GOT3 (cell line): ENCODE results near the gene TLR9.
"Not testable (repeated sequence)": the region's sequence is repeated elsewhere in the genome, so short reads cannot be mapped to it uniquely, and the experiment has no call there.

ENCODE experiments used
- DNase-seq: peaks from one replicate; lab custom pipeline; 2025; ENCODE audit warnings: mixed read lengths; lab: John Stamatoyannopoulos, UW

Gene TLR9

DNA sequence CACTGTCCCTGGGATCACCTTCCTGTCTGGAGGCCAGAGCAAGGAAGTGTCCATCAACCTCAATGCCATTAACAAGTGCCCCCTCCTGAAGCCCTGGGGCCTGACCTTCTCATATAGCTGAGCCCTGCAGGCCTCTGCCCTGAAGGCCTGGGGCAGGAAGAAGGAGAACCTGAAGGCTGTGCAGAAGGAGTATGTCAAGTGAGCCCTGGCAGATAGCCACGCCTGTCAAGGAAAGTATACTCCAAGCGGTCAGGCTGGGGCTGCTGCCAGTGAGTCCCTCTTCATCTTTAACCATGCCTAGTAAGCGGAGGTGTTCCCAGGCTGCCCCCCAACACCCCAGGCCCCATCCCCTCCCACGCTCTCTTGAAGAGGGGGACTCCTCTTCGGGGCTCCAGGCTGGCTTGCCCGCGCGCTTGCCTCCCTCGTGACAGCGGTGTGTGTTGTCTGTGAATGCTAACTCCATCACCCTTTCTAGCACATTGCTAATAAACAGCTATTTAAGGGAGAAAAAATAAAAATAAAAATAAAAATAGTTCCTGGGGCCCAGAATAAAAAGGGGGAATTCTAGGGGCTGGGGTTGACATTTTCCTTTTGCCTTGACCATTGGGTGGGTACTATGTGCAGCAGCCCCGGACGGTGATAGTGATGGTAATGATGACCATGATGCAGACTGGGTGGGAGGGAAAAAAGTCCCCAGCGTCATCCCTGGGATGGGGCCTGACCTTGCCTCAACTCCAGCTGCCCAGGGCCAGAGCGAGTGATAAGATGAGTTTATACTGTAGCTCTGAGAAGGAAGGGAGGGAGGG, 30.8 kb downstream of the TLR9 start:
- DNase-seq = no peak

DNA sequence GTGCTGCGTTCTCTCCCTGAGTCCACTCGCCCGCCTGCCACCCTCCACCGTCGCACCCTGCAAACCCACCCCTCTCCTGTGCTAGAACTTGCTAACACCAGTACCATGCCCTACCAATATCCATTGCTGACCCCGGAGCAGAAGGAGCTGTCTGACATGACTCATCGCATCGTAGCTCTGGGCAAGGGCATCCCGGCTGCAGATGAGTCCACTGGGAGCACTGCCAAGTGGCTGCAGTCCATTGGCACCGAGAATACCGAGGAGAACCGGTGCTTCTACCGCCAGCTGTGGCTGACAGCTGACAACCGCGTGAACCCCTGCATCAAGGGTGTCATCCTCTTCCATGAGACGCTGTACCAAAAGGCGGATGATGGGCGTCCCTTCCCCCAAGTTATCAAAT, 32.4 kb downstream of the TLR9 start:
- DNase-seq = no peak

DNA sequence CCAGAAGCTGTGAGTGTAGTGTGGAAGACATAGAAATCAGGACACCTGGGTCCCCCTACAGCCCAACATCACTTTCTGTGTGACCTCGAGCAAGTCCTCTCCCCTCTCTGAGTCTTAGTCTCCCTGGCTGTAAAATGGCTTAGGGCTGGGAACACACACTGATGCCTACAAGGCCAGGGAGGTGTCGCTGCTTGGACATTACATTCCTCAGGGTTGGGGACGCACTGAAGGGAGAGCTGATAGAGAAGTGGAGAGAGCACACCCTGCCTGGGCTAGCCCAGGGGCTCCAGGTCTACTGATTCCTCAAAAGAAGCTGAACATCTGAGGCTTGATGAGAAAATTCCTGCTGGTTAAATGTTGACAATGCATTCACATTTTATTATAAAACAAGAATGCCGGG, 33.8 kb downstream of the TLR9 start:
- DNase-seq = no peak

DNA sequence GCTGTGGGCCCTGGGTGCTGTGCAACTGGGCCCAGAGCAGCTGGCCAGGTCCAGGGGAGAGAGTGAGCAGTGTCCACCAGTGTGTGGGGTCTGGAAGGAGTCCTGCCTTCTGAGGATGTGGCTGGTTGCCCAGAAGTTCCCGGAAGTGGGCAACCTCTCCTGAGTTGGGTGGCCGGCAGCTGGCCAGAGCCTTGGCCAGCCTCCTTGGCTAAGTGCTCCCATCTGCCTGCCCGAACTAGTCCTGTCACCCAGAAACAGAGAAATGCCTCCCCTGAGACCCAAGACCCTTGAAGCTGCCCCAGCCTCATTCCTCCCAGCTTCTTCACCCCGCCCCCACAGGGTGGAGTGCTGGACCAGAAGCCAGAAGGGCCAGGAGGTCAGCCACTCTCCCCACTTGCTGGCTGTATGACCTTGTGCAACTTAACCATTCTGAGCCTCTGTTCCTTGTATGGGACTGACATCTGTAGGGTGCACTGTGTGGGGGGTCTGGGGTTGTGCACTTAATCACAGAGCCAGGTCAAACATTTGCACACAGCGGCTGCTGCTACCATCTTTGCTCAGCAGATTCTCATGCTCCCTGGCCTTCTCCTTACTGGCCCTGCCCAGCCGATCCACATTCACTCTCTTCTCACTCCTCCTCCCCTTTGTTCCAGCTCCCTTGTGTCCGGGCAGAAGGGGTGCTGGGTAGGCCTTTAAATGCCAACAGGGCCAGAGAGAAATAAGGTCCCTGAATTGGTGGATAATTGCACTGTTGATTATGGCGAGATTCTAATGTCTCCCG, 35.0 kb downstream of the TLR9 start:
- no peak for DNase-seq

DNA sequence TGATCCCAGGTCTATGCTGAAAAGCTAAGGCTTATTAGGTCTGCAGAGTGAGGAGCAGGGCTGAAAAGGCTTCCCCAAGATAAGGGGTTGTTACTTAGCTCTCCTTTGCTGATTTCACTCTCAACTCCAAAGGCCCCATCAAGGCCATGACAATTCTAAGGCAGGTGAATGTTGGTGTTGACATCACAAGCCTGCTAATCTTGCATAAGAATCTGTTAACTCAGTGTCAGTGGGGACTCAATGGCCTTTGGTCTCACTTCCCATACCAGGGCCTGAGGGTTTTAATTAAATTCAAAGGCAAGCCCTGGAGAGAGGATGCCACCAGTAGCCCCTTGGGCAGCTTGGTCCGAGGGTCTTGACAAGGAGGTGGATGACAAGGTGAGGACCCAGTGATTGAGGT, 36.9 kb downstream of the TLR9 start:
- no peak for DNase-seq

DNA sequence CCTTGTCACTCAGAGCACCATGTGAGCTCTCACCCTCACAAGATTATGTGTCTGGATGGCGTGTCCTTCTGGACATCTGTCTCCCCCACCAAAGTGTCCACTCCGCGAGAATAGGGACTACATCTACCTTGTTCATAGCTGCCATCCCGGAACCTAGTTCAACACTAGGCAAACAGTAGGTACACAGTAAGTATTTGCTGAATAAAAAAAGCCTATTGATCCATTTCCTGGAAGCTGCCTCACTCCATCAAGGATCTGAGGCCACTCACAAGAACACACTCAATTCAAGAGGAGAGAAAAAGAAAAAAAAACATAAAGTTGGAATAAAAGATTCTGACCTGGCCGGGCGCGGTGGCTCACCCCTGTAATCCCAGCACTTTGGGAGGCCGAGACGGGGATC, 38.7 kb downstream of the TLR9 start:
- no peak for DNase-seq

DNA sequence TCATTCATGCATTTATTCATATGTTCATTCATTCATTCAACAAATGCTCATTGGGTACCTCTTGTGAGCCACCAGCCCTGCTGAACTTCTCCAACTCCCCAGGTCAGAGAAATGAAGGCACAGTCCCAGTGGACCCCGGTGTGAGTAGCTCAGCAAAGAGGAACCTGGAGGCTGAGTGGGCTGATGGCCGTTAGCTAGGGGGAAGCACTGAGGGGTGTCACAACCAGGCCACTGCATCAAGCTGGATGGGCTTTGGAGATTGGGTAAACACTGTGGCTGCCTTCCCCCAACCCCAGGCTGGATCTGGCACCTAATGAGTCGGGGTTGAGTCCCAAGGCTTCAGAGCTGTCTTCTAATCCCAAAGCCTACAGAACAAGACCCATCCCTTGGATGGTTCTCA, 39.6 kb downstream of the TLR9 start:
- DNase-seq = no peak

DNA sequence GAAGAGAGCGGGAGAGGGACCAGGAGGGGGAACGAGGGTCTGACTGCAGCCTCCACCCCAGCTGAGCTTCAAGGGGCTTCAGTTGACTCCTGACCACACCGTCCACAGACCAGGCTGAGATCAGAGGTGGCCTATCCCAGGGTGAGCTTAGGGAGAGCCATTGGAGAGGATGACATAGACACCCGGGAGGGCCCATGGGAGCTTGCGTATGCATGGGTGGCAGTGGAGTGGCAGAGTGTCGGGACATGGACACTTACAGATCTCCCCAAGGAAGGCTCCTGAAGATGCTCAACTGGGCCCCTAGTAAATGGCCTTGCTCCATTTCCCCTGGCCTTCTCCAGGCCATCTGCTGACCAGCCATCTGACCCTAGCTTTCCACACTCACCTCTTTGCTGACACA, 40.1 kb downstream of the TLR9 start:
- no peak for DNase-seq

DNA sequence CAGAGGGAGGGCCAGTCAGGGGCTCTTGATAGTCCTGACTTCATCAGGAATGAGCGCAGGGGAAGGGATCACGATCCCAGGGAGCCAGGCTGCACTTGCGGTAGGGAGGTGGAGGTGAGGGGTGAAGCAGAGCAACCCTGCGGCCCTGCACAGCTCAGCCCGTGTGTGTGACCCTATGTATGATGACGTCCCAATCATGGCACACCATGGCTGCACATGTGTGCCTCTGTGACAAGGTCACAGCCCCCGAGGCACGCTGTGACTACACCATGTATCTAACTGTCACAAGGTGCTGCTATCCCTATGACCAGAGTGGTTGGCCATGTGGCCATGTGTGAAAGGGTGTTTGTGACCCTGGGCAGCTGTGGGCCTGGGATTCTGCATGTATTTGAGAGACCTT, 40.8 kb downstream of the TLR9 start:
- no peak for DNase-seq

DNA sequence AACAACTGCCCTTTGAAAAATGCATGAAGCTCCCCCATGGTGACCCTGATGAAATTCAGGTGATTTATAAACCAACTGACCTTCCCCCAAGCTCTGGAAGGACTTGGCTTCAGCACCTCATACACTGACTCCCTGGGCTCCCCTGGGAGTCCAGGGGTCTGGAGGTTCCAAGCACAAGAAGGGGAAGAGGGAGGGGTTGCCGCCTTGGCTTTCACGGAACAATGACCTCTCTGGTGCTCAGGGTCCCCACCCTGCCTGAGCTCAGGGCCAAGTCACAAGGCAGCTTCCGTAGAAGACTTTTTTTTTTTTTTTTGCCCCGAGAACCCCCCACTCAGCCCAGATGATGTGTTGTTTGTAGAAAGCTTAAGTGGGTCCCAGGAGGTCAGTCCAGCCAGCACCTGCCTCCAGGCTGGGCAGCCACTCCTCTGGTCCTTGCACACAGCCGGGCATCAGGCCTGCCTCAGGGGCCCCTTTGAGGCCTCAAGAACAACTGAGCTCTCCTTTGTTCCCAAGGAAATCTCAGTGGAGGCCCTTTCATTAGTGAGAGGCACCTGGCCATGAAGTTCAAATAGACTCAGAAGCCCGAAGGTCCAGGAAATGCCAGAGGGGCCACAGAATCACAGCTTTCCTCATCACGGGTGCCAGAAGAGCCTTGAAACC, 41.5 kb downstream of the TLR9 start:
- no peak for DNase-seq

DNA sequence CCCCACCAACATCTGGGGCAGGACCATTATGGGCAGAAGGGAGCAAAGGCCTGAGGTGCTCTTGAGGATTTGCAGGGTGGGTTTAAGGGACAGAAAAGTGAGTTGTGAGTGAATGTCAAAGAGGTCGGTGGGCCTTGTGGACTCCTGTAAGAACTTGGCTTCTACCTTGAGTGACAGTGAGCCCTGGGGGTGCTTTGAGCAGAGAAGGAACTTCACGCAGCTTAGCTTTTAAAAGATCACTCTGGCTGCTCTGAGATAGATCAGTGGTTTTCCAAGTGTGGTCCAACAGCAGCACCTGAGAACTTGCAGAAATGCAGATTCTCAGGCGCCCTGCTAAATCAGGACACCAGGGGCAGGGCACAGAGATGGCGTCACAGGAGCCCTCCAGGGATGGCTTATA, 42.8 kb downstream of the TLR9 start:
- no peak for DNase-seq

DNA sequence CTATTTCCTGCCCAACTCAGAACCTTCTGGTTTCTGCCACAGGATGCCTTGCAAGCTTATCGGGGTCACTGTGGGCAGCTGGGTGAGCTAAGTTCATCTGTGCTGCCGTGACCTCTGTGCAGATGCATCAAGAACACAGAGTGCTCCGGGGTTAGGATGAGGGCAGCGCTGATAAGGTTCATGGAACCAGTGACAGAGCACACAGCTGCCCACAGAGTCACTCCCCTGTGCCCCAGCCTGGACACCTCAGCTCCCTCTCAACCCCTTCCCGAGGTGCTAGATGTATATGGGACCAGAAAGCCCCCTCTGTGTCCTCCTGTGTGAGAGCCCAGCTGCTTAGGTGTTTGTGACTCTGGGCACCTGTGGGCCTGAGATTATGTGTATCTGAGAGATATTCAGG, 43.2 kb downstream of the TLR9 start:
- DNase-seq = no peak

DNA sequence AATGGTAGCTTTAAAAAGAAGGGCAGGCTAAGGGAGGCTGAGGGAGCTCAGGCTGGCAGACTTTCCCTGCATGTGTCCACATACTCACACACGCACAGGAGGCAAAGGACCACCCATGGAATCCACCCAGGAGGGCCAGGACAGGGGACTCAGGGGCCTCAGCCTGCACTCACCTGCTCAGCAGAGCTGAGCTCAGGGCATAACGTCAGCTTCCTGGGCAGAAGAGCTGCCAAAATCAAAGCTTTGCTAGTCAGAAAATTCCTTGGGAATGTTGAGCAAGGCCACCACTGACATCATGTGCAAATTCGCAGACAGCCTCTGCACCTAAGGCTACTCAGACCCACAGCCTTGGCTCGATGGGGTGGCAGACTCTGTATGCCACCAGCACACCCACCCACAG, 43.9 kb downstream of the TLR9 start:
- DNase-seq = no peak

DNA sequence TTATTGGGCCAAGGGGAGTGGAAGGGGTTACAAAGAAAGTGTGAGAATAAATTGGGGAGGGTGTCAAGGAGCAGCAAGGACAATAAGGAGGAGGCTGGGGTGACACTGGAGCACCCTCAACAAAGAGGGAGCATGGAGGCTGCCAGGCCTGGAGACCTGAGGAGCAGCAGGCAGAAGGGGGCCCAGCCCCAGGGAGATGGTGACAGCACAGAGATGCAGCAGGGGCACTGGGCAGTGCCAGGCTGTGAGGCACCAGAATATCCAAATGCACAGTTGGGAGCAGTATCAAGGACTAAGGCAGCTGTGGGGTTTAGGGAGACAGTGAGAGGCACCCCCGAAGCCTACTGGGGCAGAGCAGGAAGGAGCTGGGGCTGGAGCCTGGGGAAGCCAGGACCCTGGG, 46.9 kb downstream of the TLR9 start:
- no peak for DNase-seq

DNA sequence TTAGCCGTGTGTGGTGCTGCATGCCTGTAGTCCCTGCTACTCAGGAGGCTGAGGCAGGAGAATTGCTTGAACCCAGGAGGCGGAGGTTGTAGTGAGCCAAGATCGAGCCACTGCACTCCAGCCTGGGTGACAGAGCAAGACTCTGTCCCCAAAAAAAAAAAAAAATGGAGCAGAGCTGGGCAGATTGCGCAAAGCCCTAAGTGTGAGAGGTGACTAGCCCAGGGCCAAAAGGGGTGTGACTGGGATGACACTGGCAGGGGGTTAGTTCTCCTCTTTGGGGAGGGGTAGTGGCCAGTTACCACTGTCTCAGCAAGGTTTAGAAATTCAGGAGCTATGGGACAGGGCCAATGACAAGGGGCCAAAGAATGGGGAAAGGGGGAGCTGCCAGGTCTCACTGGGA, 47.3 kb downstream of the TLR9 start:
- not testable (repeated sequence) for DNase-seq

DNA sequence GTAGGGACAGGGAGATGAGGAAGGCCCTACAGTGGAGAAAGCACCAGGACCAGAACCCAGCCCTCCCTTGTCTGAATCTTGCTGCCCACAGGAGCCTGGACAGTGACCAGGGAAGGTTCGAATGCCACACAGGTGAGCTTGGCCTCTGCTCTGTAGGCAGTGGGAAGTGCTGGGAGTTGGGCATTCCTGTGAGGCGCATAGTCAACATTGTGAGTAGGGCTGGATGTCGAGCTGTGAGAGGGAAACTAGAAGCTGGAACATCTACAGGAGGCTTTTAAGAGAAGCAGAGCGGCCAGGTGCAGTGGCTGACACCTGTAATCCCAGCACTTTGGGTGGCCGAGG, 47.8 kb downstream of the TLR9 start:
- DNase-seq = no peak

DNA sequence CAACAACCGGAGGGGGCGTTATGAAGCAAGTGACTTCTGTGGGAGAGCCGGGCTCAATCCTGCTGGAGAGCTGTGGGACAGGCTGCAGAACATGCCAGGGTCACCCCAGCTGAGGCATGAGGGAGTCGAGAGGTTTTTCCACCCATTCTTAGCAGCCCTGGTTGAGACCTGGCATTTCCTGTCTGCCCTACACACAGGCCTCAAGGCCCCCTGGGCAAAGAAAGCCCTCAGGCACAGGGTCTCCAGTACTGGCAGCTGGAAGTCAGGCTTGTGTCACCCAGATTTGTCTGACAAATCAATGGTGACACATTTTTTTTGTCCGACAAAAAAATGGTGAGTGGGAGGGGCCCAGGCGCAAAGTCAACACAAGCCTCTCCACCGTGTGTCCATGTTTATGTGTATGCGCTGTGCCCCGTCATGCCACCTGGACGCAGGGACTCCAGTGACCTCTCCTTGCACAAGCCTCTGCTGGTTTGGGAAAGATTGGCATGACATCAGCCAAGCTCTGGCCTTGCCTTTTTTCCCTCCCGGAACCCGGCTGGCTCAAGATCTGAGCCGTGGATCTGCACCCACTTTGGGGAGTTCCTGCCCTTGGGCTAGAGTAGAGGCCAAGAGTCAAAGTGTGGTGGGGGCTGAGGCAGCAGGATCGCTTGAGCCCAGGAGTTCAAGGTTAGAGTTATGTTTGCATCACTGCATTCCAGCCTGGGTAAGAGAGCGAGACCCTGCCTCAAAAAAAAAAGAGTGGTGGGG, 48.3 kb downstream of the TLR9 start:
- no peak for DNase-seq

DNA sequence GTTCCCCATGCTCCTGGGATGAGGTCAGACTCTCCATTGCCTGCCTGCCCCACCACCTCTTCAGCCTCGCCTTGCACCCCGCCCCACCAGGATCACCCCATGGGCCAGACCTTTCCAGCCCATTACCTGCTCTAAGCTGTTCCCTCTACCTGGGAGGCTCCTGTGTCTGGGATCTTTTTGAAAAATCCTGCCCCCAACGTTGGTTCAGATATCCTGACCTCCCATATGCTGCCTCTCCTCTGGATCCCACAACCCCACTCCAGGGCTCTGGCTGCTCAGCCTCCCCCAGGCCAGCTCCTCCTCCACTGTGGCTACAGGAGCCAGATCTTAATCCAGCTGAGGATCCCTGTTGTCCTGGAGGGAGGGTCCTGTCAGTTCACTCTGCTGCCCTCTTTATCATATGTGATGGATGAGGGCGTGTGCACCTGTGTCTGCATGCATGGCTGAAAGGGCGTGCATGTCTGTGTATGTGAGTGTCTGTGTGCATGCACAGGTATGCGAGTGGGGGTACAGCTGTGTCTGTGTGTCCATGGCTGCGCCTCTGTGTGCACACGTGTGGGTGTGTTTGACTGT, 49.2 kb downstream of the TLR9 start:
- no peak for DNase-seq

DNA sequence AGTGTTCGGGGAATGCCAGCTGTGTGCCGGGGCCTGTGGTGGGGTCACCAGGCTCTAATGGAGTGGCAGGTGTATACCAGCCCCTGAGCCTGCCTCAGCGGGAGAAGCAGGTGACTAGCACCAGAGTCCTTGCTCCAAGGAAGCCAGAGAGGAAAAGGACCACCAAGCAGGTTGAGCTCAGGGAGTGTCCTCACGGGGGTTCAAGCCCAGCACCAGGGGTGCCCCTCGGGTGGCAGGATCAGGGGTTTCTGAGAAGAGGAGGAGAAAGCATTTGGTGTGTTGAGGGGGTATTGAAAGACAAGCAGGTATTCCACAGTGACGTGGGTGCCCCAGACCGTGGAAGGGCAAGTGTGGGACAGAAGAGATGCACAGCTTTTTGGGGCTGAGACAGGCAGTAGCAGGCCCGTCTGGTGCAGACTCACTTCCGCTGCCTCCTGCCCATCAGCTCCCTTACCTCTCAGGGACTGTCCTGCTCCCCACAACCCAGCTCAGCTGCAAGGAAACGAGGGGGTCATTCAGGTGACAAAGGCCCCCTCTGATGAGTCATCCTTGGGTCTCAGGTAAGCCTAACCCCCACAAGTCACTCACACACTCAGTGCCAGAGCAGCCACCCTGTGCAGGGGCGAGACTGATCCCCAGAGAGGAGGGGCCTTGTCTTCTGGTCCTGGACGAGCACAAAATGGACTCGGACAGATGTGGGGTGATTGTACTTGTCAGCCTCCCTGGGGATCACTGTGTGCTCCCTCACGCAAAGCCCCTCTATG, 49.8 kb downstream of the TLR9 start:
- DNase-seq = no peak

DNA sequence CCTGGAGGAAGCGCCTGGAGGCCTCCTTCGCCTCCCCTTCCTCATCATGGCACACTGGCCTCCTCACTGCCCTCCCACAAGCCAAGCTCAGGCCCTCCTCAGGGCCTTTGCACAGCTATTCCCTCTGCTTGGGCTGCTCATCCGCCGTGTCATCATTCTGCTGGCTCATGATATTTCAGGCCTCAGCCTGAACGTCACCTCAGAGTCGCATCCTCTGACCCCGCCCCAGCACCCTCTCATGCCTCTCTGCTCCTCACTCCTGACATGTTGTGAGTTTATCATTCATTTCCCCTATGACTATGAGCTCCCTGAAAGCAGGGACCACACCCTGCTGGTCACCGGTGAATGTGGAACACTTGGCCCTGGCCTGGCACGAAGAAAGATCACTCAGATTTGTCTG, 50.5 kb downstream of the TLR9 start:
- DNase-seq = no peak

DNA sequence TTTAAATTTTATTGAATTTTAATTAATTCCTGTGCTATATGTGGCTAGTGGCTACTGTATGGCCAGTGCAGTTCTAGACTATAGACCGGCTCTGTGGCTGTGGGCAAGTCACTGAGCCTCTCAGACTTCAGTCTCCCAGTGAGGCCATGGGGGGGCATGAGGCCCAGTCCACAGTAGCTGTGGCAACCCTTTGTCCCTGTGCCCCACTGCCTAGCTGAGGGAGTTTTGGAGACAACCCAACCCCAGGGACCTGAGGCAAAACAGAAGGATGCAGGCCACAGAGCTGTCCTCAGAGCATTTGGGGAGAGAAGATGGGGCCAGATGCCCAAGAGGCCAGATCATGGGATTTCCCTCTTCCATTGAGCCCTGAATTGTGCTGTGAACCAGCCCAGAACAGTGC, 52.3 kb downstream of the TLR9 start:
- no peak for DNase-seq
